HEK293T (cell line): ENCODE results near the gene PASD1.

Source experiments
- CTCF ChIA-PET: fragments of 350-600 bp; formaldehyde crosslinking; extraction: SDS; loops from one replicate; lab custom pipeline; 2021; ENCODE audit warnings: antibody characterized with exemption, inconsistent platforms; lab: Yijun Ruan, JAX
- POLR2A ChIA-PET: fragments of 350-600 bp; formaldehyde crosslinking; extraction: SDS; loops from one replicate; lab custom pipeline; 2020; ENCODE audit warnings: antibody characterized with exemption, inconsistent platforms; lab: Yijun Ruan, JAX
- DNase-seq: peaks from one replicate; pipeline ENCODE4 v3.0.0; 2012; ENCODE audit warnings: mixed read lengths; ENCODE audit errors: extremely low spot score
- ARNT ChIP-seq: fragments of 450-650 bp; IDR thresholded peaks from 2 replicates; pipeline ENCODE4 v1.6.1; 2017; ENCODE audit warnings: mild to moderate bottlenecking
- BHLHE40 ChIP-seq: fragments of 450-650 bp; IDR thresholded peaks from 2 replicates; pipeline ENCODE4 v1.6.1; 2016; ENCODE audit warnings: mild to moderate bottlenecking, moderate library complexity, borderline replicate concordance
- CTBP1 ChIP-seq: fragments of 450-650 bp; IDR thresholded peaks from 2 replicates; pipeline ENCODE4 v1.6.1; 2016; ENCODE audit warnings: borderline replicate concordance
- ELF4 ChIP-seq: fragments of 450-650 bp; IDR thresholded peaks from 2 replicates; pipeline ENCODE4 v1.6.1; 2017; ENCODE audit warnings: antibody characterized with exemption
- FOXA1 ChIP-seq: fragments of 450-650 bp; IDR thresholded peaks from 2 replicates; pipeline ENCODE4 v1.6.1; 2016; ENCODE audit warnings: mild to moderate bottlenecking
- FOXK2 ChIP-seq: fragments of 450-650 bp; IDR thresholded peaks from 2 replicates; pipeline ENCODE4 v1.6.1; 2016; ENCODE audit warnings: mild to moderate bottlenecking
- FOXM1 ChIP-seq: fragments of 450-650 bp; IDR thresholded peaks from 2 replicates; pipeline ENCODE4 v1.6.1; 2017; ENCODE audit warnings: mild to moderate bottlenecking, borderline replicate concordance
- HDGF ChIP-seq: fragments of 450-650 bp; IDR thresholded peaks from 2 replicates; pipeline ENCODE4 v1.6.1; 2017; ENCODE audit warnings: antibody characterized with exemption, borderline replicate concordance
- L3MBTL2 ChIP-seq: fragments of 450-650 bp; conservative IDR thresholded peaks from 2 replicates; pipeline ENCODE4 v1.6.1; 2016; ENCODE audit warnings: mild to moderate bottlenecking
- LEF1 ChIP-seq: fragments of 450-650 bp; IDR thresholded peaks from 2 replicates; pipeline ENCODE4 v1.6.1; 2017; ENCODE audit warnings: mild to moderate bottlenecking, borderline replicate concordance
- NFRKB ChIP-seq: fragments of 450-650 bp; IDR thresholded peaks from 2 replicates; pipeline ENCODE4 v1.6.1; 2016; ENCODE audit warnings: mild to moderate bottlenecking, moderate library complexity
- SP1 ChIP-seq: fragments of 450-650 bp; IDR thresholded peaks from 2 replicates; pipeline ENCODE4 v1.6.1; 2017
- SUZ12 ChIP-seq: fragments of 450-650 bp; IDR thresholded peaks from 2 replicates; pipeline ENCODE4 v1.6.1; 2016; ENCODE audit warnings: mild to moderate bottlenecking
- TARDBP ChIP-seq: fragments of 450-650 bp; IDR thresholded peaks from 2 replicates; pipeline ENCODE4 v1.6.1; 2016
- ZNF384 ChIP-seq: fragments of 450-650 bp; IDR thresholded peaks from 2 replicates; pipeline ENCODE4 v1.6.1; 2016
- TF ChIP-seq, protein P1 (sequence below): fragments of 450-650 bp; IDR thresholded peaks from 2 replicates; pipeline ENCODE4 v1.6.1; 2016

The PASD1 gene

DNA sequence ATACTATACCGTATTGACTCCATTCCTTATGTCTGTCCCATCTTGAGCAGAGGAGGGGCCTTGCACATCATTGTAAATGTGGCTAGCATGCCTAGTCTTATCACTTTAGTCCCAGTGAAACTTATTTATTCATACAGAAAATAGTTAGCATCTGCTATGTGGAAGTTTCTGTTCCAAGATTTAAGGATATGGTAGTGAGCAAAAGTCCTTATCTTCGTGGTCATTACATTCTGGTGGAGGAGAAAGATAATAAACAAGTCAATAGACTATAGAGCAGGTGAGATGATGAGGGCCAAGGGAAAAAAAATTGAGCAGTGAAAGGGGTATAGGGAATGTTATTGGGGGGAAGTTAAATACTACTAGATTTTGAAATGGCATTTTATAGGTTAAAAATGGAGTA lies 68.3 kb downstream of the PASD1 start:
- DNase-seq: no peak
- ChIA-PET POLR2A (no interaction called here), CTCF (interaction anchor here (0.6 kb wide), 1 partner anchor 107 kb away, joined by 4 read pairs; no protein-coding TSS in a partner anchor)
- TF ChIP-seq, protein P1, sequence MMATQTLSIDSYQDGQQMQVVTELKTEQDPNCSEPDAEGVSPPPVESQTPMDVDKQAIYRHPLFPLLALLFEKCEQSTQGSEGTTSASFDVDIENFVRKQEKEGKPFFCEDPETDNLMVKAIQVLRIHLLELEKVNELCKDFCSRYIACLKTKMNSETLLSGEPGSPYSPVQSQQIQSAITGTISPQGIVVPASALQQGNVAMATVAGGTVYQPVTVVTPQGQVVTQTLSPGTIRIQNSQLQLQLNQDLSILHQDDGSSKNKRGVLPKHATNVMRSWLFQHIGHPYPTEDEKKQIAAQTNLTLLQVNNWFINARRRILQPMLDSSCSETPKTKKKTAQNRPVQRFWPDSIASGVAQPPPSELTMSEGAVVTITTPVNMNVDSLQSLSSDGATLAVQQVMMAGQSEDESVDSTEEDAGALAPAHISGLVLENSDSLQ: no peak
- TF ChIP-seq LEF1 (no peak), NFRKB (no peak)

DNA sequence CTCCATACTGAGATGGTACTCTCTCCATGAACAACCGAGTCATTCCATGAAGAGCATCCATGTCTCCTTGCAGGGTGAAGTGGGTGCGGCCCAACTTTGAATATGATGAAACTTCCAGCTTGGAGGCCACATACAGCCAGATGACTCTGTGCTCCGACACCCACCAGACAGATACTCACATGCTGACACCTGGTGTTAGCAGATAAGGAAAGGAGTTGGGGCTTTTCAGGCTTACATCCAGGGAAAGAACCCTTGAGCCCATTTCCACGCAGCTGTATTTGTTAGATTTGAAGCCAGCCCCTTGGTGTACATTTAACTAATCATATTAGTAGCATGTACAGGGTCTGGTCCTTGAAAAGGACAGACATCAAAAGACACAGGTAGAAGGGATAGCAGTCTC lies 69.7 kb downstream of the PASD1 start:
- no peak for DNase-seq
- no peak for TF ChIP-seq FOXK2
- no peak for TF ChIP-seq L3MBTL2
- TF ChIP-seq FOXA1: no peak
- no peak for TF ChIP-seq BHLHE40
- TF ChIP-seq HDGF: no peak
- no peak for TF ChIP-seq SUZ12
- TF ChIP-seq ZNF384: no peak
- TF ChIP-seq NFRKB: no peak
- TF ChIP-seq SP1: no peak
- TF ChIP-seq ARNT: no peak
- TF ChIP-seq TARDBP: no peak
- TF ChIP-seq, protein P1: no peak
- TF ChIP-seq FOXM1: no peak
- no peak for TF ChIP-seq ELF4
- POLR2A ChIA-PET: no interaction called here
- CTCF ChIA-PET: no interaction called here

DNA sequence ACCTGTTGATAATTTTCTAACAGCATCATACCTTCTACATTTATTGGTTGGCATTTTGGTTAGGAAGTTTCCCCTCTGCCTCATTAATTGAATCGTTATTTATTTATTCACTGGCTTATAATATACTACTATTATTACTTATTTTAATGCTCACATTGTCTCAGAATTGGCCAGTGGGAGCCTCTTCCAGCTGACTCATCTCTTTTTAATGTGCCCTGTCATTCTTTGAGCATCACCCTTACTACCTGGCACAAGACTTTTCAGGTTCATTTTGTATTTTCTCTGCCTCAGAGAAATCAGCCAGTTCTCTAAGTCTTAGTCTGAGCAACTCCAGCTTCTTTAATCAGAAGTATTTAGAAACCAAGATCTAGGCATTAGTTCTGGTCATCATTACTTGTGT lies 71.5 kb downstream of the PASD1 start:
- no peak for DNase-seq
- no peak for TF ChIP-seq SUZ12
- no peak for TF ChIP-seq CTBP1
- no peak for TF ChIP-seq ELF4
- no peak for TF ChIP-seq FOXA1
- no peak for TF ChIP-seq NFRKB
- no peak for TF ChIP-seq ZNF384
- no peak for TF ChIP-seq L3MBTL2
- no peak for TF ChIP-seq BHLHE40
- no peak for TF ChIP-seq HDGF
- no peak for TF ChIP-seq SP1
- no peak for TF ChIP-seq FOXK2
- TF ChIP-seq, protein P1: no peak
- ChIA-PET CTCF (no interaction called here), POLR2A (no interaction called here)

DNA sequence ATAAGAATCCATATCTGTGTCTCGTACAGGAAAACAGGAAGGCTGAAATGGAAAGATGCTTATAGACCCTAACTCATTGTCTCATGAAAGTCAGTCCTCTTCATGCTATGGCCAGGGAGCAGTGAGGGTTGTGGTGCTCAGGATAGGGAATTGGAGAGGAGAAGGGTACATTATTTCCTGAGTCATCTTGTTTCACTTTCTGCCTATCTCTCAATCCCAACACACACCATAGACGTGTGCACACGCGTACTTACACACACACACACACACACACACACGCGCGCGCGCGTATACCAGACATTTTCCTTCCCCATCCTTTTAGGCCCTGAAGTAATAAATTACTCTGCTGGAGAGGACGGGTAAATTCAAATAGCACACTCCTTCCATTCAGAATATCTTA lies 78.1 kb downstream of the PASD1 start:
- no peak for DNase-seq
- ChIA-PET POLR2A (no interaction called here), CTCF (no interaction called here)
- TF ChIP-seq CTBP1 (no peak), LEF1 (no peak), NFRKB (no peak), SUZ12 (no peak), HDGF (no peak), L3MBTL2 (no peak), SP1 (no peak), ELF4 (no peak), ARNT (no peak), BHLHE40 (no peak), FOXM1 (no peak)
- TF ChIP-seq, protein P1: no peak

DNA sequence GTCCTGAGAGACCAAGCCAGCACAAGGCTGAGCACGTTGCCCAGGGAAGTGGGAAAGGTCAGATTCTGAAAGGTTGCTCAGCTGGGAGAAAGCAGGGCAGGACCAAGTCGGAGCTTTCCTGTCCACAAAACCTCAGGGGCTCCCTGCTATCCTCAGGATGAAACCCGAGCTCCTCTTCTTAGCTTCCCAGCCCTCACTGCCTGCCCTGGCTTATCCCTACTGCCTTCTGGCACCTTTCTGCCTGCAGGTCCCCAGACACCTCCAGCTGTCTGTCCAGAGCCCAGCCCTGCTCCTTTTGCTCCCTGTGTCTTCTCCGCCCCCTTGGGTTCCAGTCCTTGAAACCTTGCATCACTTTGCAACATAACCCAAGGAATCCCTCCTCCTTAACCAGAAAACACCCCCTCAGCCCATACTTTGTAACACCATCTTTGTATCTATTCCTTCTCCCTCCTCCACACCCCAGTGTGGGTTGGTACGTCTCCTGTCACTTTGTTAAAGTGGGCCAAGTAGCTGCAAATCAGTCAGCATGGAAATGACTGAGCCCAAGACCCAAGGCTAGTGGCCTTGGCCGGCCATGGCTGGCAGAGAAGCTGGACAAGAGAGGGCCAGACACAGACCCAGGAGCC lies 111.8 kb downstream of the PASD1 start:
- CTCF ChIA-PET: interaction anchor here (0.6 to 0.7 kb wide), 3 partner anchors 257 to 851 kb away, joined by 3 read pairs; no protein-coding TSS in a partner anchor
- TF ChIP-seq ZNF384 (no peak), ELF4 (no peak), L3MBTL2 (no peak), LEF1 (no peak), HDGF (no peak), NFRKB (no peak)
- POLR2A ChIA-PET: no interaction called here
- no peak for DNase-seq

DNA sequence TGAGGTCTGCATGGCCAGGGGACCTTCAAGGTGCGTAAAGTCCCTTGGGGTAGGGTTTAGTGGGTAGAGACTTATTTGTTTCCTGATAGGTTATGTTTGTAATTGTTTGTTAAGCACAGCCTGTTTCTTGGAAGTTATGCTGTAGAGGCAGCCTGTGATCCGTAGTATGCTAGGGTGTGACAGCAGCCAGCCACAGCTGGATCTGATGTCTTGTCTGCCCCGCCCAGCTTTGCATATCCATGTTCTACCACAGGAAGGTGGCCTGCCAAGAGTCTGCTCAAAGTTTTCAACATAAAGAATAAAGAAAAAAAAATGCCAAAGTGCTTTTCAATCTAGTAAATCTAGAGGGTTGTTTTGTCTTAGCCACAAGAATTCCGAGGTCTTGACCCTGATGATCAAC lies 112.7 kb downstream of the PASD1 start:
- CTCF ChIA-PET: interaction anchor here (0.6 kb wide), 2 partner anchors 256 to 502 kb away, joined by 3 read pairs; no protein-coding TSS in a partner anchor
- POLR2A ChIA-PET: no interaction called here
- DNase-seq: no peak
- TF ChIP-seq FOXK2 (no peak), BHLHE40 (no peak), ARNT (no peak), TARDBP (no peak), SUZ12 (no peak), SP1 (no peak), CTBP1 (no peak), L3MBTL2 (no peak), NFRKB (no peak)
